Epithelial cell of esophagus (primary cell): Measurements from ENCODE around the gene PTPRM.

Experiments used
- DNase-seq: peaks from one replicate; pipeline ENCODE4 v3.0.0; 2010; ENCODE audit warnings: low read depth
- H3K4me3 ChIP-seq: 2 replicates; pipeline ENCODE4 v1.5.1; 2011; ENCODE audit warnings: mild to moderate bottlenecking, low read length, control low read depth
- TF ChIP-seq, protein P1 (sequence below): IDR thresholded peaks from 2 replicates; pipeline ENCODE4 v1.5.1; 2011; ENCODE audit warnings: low read depth, mild to moderate bottlenecking, low read length, control low read depth, inconsistent platforms; ENCODE audit not compliant: insufficient read depth; ENCODE audit errors: missing control alignments

The PTPRM gene

GRCh38 chr18:7748251-7749007 is 181.3 kb downstream of the PTPRM start:
- no peak overlapping the region for H3K4me3 ChIP-seq
- no peak for DNase-seq
- TF ChIP-seq, protein P1, sequence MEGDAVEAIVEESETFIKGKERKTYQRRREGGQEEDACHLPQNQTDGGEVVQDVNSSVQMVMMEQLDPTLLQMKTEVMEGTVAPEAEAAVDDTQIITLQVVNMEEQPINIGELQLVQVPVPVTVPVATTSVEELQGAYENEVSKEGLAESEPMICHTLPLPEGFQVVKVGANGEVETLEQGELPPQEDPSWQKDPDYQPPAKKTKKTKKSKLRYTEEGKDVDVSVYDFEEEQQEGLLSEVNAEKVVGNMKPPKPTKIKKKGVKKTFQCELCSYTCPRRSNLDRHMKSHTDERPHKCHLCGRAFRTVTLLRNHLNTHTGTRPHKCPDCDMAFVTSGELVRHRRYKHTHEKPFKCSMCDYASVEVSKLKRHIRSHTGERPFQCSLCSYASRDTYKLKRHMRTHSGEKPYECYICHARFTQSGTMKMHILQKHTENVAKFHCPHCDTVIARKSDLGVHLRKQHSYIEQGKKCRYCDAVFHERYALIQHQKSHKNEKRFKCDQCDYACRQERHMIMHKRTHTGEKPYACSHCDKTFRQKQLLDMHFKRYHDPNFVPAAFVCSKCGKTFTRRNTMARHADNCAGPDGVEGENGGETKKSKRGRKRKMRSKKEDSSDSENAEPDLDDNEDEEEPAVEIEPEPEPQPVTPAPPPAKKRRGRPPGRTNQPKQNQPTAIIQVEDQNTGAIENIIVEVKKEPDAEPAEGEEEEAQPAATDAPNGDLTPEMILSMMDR = no peak

DNA sequence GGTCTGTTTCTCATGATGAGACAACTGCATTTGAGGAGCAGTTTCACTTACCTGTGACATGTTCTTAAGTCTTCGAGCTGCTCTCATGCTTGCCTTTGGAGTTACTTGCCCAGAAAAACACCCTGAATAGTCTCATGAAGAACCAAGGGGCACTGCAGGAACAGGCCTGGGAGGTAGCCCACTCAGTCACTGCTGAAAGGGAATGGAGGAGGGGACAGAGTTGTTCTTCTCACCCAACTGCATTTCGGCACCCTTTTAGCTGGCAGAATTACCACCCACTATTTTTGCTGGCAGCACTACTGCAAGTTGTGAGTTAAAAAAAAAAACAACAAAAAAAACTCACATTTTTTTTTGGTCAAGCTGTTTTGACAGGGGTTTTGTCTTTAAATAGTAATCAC is 181.9 kb downstream of the PTPRM start:
- no peak overlapping the region for H3K4me3 ChIP-seq
- TF ChIP-seq, protein P1 = no peak
- DNase-seq = no peak

DNA sequence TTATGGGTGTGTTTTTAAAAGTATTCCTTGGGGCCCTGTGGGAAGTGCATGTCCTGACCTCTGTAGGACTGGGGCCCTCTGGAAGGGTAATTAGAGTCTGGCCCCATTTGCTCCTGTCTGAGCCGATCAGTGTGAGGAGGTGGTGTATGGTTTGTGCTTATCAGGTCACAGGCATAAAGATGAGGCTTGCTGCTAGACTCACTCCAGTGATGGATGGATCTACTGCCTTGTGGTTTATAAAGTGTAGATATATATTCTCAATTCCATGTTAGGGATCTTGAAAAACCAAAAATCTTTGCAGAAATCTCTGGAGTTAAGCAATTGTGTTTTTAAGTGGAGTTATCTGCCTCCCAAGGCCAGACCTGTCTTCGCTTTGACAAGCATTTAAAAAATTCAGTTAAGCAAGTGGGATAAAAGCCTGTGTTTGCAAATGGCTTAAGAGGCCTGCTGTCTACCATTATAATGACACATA is 182.4 kb downstream of the PTPRM start:
- TF ChIP-seq, protein P1 = no peak
- DNase-seq = no peak
- no peak overlapping the region for H3K4me3 ChIP-seq

DNA sequence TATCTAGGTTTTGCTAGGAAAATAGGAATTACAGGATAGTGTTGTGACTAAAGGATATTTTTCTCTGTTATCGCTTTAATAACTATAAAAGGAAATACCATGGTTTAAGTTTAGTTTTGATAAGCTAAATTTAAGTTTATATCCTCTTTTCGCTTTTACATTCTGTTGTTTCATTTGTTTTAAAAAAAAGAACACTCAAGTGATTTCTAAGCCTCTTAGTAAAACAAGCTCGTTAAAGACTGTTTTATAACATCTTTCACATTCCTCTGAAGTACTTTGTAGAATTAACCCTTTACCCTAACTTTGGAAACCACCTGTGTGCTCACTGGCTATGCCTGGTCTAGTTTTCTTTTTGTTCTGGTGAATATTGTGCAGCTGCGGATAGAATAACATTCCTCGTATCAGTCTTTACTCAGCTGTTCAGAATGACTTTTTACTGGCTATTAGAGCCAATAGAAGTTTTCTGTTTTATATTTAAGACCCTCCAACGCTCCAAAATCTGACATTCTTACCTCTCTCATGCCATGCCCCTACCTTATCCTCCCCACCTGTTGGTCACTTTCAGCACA is 183.1 kb downstream of the PTPRM start:
- DNase-seq = no peak
- TF ChIP-seq, protein P1 = no peak
- H3K4me3 ChIP-seq = no peak overlapping the region

DNA sequence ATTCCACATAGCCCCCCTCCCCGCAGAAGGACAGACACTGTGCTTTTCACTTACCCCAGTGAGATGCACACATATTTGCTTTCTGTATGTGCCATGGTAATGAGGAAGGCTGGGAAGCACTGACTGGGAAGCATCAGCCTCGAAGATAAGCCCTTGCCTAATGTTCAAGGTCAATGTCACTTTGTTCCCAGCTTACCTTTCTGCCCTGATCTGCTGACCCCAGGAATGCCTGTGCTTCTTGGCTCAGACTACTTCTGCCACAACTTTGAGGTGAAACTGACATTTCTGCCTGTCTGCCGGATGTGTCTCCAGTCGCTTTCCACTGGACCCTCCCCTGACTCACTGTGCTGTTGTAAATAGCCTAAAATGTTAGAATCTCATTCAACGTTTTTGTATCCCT is 183.8 kb downstream of the PTPRM start:
- DNase-seq = no peak
- no peak overlapping the region for H3K4me3 ChIP-seq

GRCh38 chr18:7754258-7754657 is 187.1 kb downstream of the PTPRM start:
- TF ChIP-seq, protein P1 = no peak
- no peak for DNase-seq
- no peak overlapping the region for H3K4me3 ChIP-seq

More for the DNA sequence above, 183.8 kb downstream of the PTPRM start:
- TF ChIP-seq, protein P1 = no peak
